CMK (cell line): ENCODE results near the gene VTN.

Source experiments
- DNase-seq: peaks from one replicate; pipeline ENCODE4 v3.0.0-alpha.2; 2010; ENCODE audit warnings: low read depth

VTN gene

GRCh38 chr17:28395968-28396367 lies 25.9 kb upstream of the VTN start:
- DNase-seq, result no peak

GRCh38 chr17:28395426-28395825 lies 25.3 kb upstream of the VTN start:
- DNase-seq, result no peak

- no peak for DNase-seq
Observed at GRCh38 chr17:28394337-28395116, 24.4 kb upstream of the VTN start.

GRCh38 chr17:28392491-28392890 lies 22.4 kb upstream of the VTN start:
- DNase-seq, result no peak

GRCh38 chr17:28391401-28391800 lies 21.3 kb upstream of the VTN start:
- DNase-seq, result no peak

GRCh38 chr17:28390984-28391383 lies 20.9 kb upstream of the VTN start:
- no peak for DNase-seq

- no peak for DNase-seq
Observed at GRCh38 chr17:28390563-28390962, 20.5 kb upstream of the VTN start.

GRCh38 chr17:28390141-28390540 lies 20.0 kb upstream of the VTN start:
- no peak for DNase-seq

GRCh38 chr17:28388106-28388505 lies 18.0 kb upstream of the VTN start:
- DNase-seq, result no peak

GRCh38 chr17:28386391-28386790 lies 16.3 kb upstream of the VTN start:
- DNase-seq, result no peak

- no peak for DNase-seq
Observed at GRCh38 chr17:28385406-28385805, 15.3 kb upstream of the VTN start.

- no peak for DNase-seq
Observed at GRCh38 chr17:28385037-28385400, 14.9 kb upstream of the VTN start.

- no peak for DNase-seq
Observed at GRCh38 chr17:28384281-28385036, 14.4 kb upstream of the VTN start.

- no peak for DNase-seq
Observed at GRCh38 chr17:28381141-28381825, 11.2 kb upstream of the VTN start.

GRCh38 chr17:28379814-28380801 lies 10.0 kb upstream of the VTN start:
- DNase-seq, result peak; percentile 63

GRCh38 chr17:28372945-28373274 lies 2.8 kb upstream of the VTN start:
- DNase-seq, result no peak

GRCh38 chr17:28372203-28372944 lies 2.3 kb upstream of the VTN start:
- DNase-seq, result no peak

- peak; percentile 58 for DNase-seq
Observed at GRCh38 chr17:28371245-28372202, 1.4 kb upstream of the VTN start, which contains the start of gene SARM1. SARM1 (plus strand) TSS chr17:28371694; CDS start chr17:28372033, 339 bp downstream.

GRCh38 chr17:28370744-28371103 lies 617 bp upstream of the VTN start:
- no peak for DNase-seq

- no peak for DNase-seq
Observed at GRCh38 chr17:28369684-28370034, 448 bp downstream of the VTN start.
